H1 (cell line): ENCODE data around the gene SH2D2A. TPM values are rescaled to one million over a fixed set of nuclear protein-coding genes. Genes with fewer than 3 reads are reported as not detected.
A peak's percentile ranks its signal among the peaks of the same experiment; 100 is the strongest.

Source experiments
- CTCF ChIA-PET: fragments of 300-600 bp; sonication (Branson Sonifier 250); formaldehyde crosslinking; loops from one replicate; lab custom pipeline; 2021; ENCODE audit not compliant: partially characterized antibody; lab: Charles Lee
- POLR2A ChIA-PET: fragments of 300-600 bp; sonication (Branson Sonifier 250); formaldehyde crosslinking; loops from one replicate; lab custom pipeline; 2021; ENCODE audit warnings: inconsistent platforms; ENCODE audit not compliant: partially characterized antibody; lab: Charles Lee
- DNase-seq, 2 experiments: peaks; one replicate each; pipeline versions ENCODE4 v3.0.0 to v3.0.0-alpha.2; 2010 to 2022; ENCODE audit warnings: low spot score in 2 of 2, low read depth in 1 of 2, mixed read lengths in 1 of 2
- FAIRE-seq: peaks from 2 replicates; lab custom pipeline; 2011; peaks lifted over from hg19 to GRCh38; lab: Jason Lieb, UNC
- H2AFZ ChIP-seq: 2 replicates; pipeline ENCODE4 v1.8.1; 2012; ENCODE audit warnings: low read length, inconsistent platforms
- H2AK5ac ChIP-seq: 2 replicates; pipeline ENCODE4 v1.6.1; 2013; ENCODE audit warnings: low read depth, low read length
- H2BK120ac ChIP-seq: replicated peaks from 2 replicates; pipeline ENCODE3; 2013; ENCODE audit warnings: low read depth, low read length, inconsistent platforms
- H2BK12ac ChIP-seq: 2 replicates; pipeline ENCODE4 v1.6.1; 2013; ENCODE audit warnings: low read depth, low read length
- H2BK15ac ChIP-seq: 2 replicates; pipeline ENCODE4 v1.6.1; 2013; ENCODE audit warnings: low read length
- H2BK20ac ChIP-seq: 2 replicates; pipeline ENCODE4 v1.6.1; 2013; ENCODE audit warnings: low read length
- H2BK5ac ChIP-seq: 2 replicates; pipeline ENCODE4 v1.6.1; 2013; ENCODE audit warnings: low read depth, low read length
- H3K14ac ChIP-seq: 2 replicates; pipeline ENCODE4 v1.6.1; 2013; ENCODE audit warnings: inconsistent platforms; ENCODE audit not compliant: insufficient read length
- H3K18ac ChIP-seq: 2 replicates; pipeline ENCODE4 v1.6.1; 2013; ENCODE audit warnings: low read length; ENCODE audit errors: extremely low read depth
- H3K23ac ChIP-seq: 2 replicates; pipeline ENCODE4 v1.6.1; 2013; ENCODE audit warnings: inconsistent platforms; ENCODE audit not compliant: insufficient read length
- H3K23me2 ChIP-seq: 2 replicates; pipeline ENCODE4 v1.6.1; 2013; ENCODE audit warnings: low read depth, low read length
- H3K27ac ChIP-seq: 2 replicates; pipeline ENCODE4 v1.6.1; 2011; ENCODE audit warnings: low read depth, low read length, inconsistent platforms
- H3K27me3 ChIP-seq, 4 experiments: replicated peaks in 1 of 4; 1 replicate in 1 of 4; 2 replicates in 3 of 4; pipeline versions ENCODE4 v1.6.1 to v1.8.1; 2011 to 2013; ENCODE audit warnings: low read length in 3 of 4, mild to moderate bottlenecking in 3 of 4, inconsistent platforms in 2 of 4, mixed read lengths in 2 of 4, moderate library complexity in 1 of 4; ENCODE audit not compliant: control insufficient read depth in 3 of 4, insufficient read depth in 3 of 4; ENCODE audit errors: extremely low read depth in 1 of 4
- H3K36me3 ChIP-seq, 4 experiments: 2 replicates each; pipeline versions ENCODE4 v1.6.1 to v1.8.1; 2011 to 2013; ENCODE audit warnings: mild to moderate bottlenecking in 4 of 4, low read length in 3 of 4, moderate library complexity in 2 of 4, control low read depth in 1 of 4, inconsistent platforms in 1 of 4; ENCODE audit not compliant: insufficient read depth in 4 of 4, control insufficient read depth in 2 of 4
- H3K4ac ChIP-seq: replicated peaks from 2 replicates; pipeline ENCODE3; 2013; ENCODE audit warnings: low read length, low read depth, mixed read lengths, inconsistent platforms; ENCODE audit not compliant: insufficient read length
- H3K4me1 ChIP-seq, 4 experiments: replicated peaks in 1 of 4; 1 replicate in 1 of 4; 2 replicates in 3 of 4; pipeline versions ENCODE4 v1.6.1 to v1.8.1; 2011 to 2013; ENCODE audit warnings: low read length in 3 of 4, inconsistent platforms in 2 of 4, mixed read lengths in 1 of 4; ENCODE audit not compliant: insufficient read depth in 4 of 4, control insufficient read depth in 3 of 4
- H3K4me2 ChIP-seq, 2 experiments: 2 replicates each; pipeline versions ENCODE4 v1.6.1 to v1.8.1; 2011 to 2013; ENCODE audit warnings: low read depth in 2 of 2, low read length in 2 of 2, control low read depth in 1 of 2, inconsistent platforms in 1 of 2, mild to moderate bottlenecking in 1 of 2; ENCODE audit not compliant: insufficient read depth in 1 of 2
- H3K4me3 ChIP-seq, 4 experiments: fragments of 200-600, 300-600 bp in 1 of 4; sonication (generic), shearing (Covaris generic), sonication (Bioruptor Twin) in 1 of 4; 2 replicates each; pipeline versions ENCODE4 v1.5.1 to v1.8.1; 2011 to 2016; ENCODE audit warnings: low read length in 4 of 4, low read depth in 3 of 4, control low read depth in 2 of 4, inconsistent platforms in 2 of 4, mild to moderate bottlenecking in 2 of 4, mixed read lengths in 1 of 4, moderate library complexity in 1 of 4; ENCODE audit not compliant: insufficient read depth in 2 of 4; ENCODE audit errors: extremely low read depth in 1 of 4
- H3K56ac ChIP-seq: replicated peaks from 2 replicates; pipeline ENCODE3; 2013; ENCODE audit warnings: low read depth, mild to moderate bottlenecking, mixed read lengths, low read length, inconsistent platforms; ENCODE audit not compliant: insufficient read length
- H3K79me1 ChIP-seq: 2 replicates; pipeline ENCODE4 v1.6.1; 2013; ENCODE audit warnings: low read depth, low read length, control low read depth
- H3K79me2 ChIP-seq, 2 experiments: 2 replicates each; pipeline versions ENCODE4 v1.6.1 to v1.8.1; 2012 to 2013; ENCODE audit warnings: low read length in 2 of 2, mild to moderate bottlenecking in 2 of 2, inconsistent platforms in 1 of 2; ENCODE audit not compliant: insufficient read depth in 2 of 2, control insufficient read depth in 1 of 2
- H3K9ac ChIP-seq, 4 experiments: replicated peaks in 1 of 4; 1 replicate in 1 of 4; 2 replicates in 3 of 4; pipeline versions ENCODE4 v1.6.1 to v1.8.1; 2011 to 2013; ENCODE audit warnings: low read depth in 3 of 4, low read length in 3 of 4, control low read depth in 2 of 4, mild to moderate bottlenecking in 2 of 4, moderate library complexity in 2 of 4, inconsistent platforms in 1 of 4; ENCODE audit errors: extremely low read depth in 1 of 4
- H3K9me3 ChIP-seq, 2 experiments: 2 replicates each; pipeline versions ENCODE4 v1.6.1 to v1.8.1; 2012 to 2013; ENCODE audit warnings: mild to moderate bottlenecking in 2 of 2, moderate library complexity in 2 of 2, control low read depth in 1 of 2, inconsistent platforms in 1 of 2, low read depth in 1 of 2, low read length in 1 of 2, mixed read lengths in 1 of 2; ENCODE audit not compliant: insufficient read depth in 2 of 2
- H4K20me1 ChIP-seq, 2 experiments: replicated peaks in 1 of 2; 2 replicates each; pipeline versions ENCODE3 to v1.8.1; 2011 to 2013; ENCODE audit warnings: inconsistent platforms in 2 of 2, low read length in 2 of 2, mild to moderate bottlenecking in 1 of 2; ENCODE audit not compliant: insufficient read depth in 2 of 2, control insufficient read depth in 1 of 2
- H4K5ac ChIP-seq: 2 replicates; pipeline ENCODE4 v1.6.1; 2013; ENCODE audit warnings: low read length, low read depth, mixed read lengths, inconsistent platforms; ENCODE audit not compliant: insufficient read length
- H4K8ac ChIP-seq: 2 replicates; pipeline ENCODE4 v1.8.0; 2013; ENCODE audit warnings: mild to moderate bottlenecking, moderate library complexity, low read length, inconsistent platforms; ENCODE audit not compliant: insufficient read depth; ENCODE audit errors: extremely low read depth
- H4K91ac ChIP-seq: replicated peaks from 2 replicates; pipeline ENCODE3; 2013; ENCODE audit warnings: low read length, mixed read lengths, inconsistent platforms; ENCODE audit not compliant: insufficient read length
- EZH2 ChIP-seq: fragments of 200-600 bp; sonication (generic); IDR thresholded peaks from 2 replicates; pipeline ENCODE4 v1.7.1; 2012; ENCODE audit warnings: low read depth, mild to moderate bottlenecking, moderate library complexity, low read length, inconsistent platforms; ENCODE audit not compliant: severe bottlenecking
- KDM4A ChIP-seq: IDR thresholded peaks from one replicate; pipeline ENCODE4 v1.7.1; 2012; ENCODE audit warnings: low read depth, mild to moderate bottlenecking, moderate library complexity, low read length, inconsistent platforms; ENCODE audit not compliant: severe bottlenecking
- RAD21 ChIP-seq, 2 experiments: IDR thresholded peaks in 1 of 2; conservative IDR thresholded peaks in 1 of 2; 2 replicates each; pipeline ENCODE4 v1.6.1; 2011; ENCODE audit warnings: low read depth in 2 of 2, low read length in 2 of 2, improper control_type of control experiment in 1 of 2, inconsistent platforms in 1 of 2, mild to moderate bottlenecking in 1 of 2, moderate library complexity in 1 of 2
- RNF2 ChIP-seq: fragments of 200-900, 300-1000 bp; sonication (generic); IDR thresholded peaks from 2 replicates; pipeline ENCODE4 v1.7.1; 2016; ENCODE audit warnings: borderline replicate concordance, low read depth, mild to moderate bottlenecking, antibody characterized with exemption, low read length; ENCODE audit not compliant: poor library complexity, severe bottlenecking; ENCODE audit errors: missing control alignments
- SUZ12 ChIP-seq: fragments of 200-600 bp; sonication (generic); IDR thresholded peaks from 2 replicates; pipeline ENCODE4 v1.6.1; 2012; ENCODE audit warnings: mild to moderate bottlenecking, inconsistent platforms, low read length, moderate library complexity, mixed read lengths
- TAF1 ChIP-seq: IDR thresholded peaks from 2 replicates; pipeline ENCODE4 v1.6.1; 2011; ENCODE audit warnings: mild to moderate bottlenecking, low read depth, low read length
- WGBS, 2 experiments: shearing (Covaris generic) in 1 of 2; methylation state at CpG; one replicate each; pipeline versions ENCODE4 v1.1.6 to v1.1.7; 2013 to 2015; ENCODE audit warnings: low lambda C conversion rate in 2 of 2, mixed read lengths in 2 of 2, inconsistent platforms in 1 of 2, low coverage in 1 of 2, missing lambda C conversion rate in 1 of 2; ENCODE audit not compliant: insufficient replicate concordance in 2 of 2, insufficient coverage in 1 of 2, insufficient read length in 1 of 2; ENCODE audit errors: extremely low coverage in 1 of 2, missing lambda C conversion rate in 1 of 2; 5-methylcytosine and 5-hydroxymethylcytosine counted together
- polyA plus RNA-seq, 7 experiments: library from polyadenylated mRNA; depleted of rRNA in 3 of 7; stranded (reverse) in 5 of 7; unstranded in 2 of 7; fragments of >200 nt in 5 of 7; fragments of 200-250 nt in 2 of 7; gene quantifications; 1 replicate in 5 of 7; 2 replicates in 1 of 7; 4 replicates in 1 of 7; pipeline versions ENCODE4 v1.2.1 to v1.2.3, GENCODE V29; 2011 to 2013; ENCODE audit warnings: missing spikeins in 2 of 7, mixed read lengths in 2 of 7
- total RNA-seq: library from RNA; stranded (reverse); fragmentation: NEBNext Ultra II Directional; extraction: Animal tissue kit (Norgen Biotek cat#: 25700); gene quantifications from 2 replicates; pipeline ENCODE4 v1.2.1, GENCODE V29; 2021

The SH2D2A gene
- total and polyA plus RNA-seq, 2 of the 8 experiments (the other 6 are each of a cell fraction or from before 2014, with no cell fraction given) = 3.3 to 7.9 TPM

DNA sequence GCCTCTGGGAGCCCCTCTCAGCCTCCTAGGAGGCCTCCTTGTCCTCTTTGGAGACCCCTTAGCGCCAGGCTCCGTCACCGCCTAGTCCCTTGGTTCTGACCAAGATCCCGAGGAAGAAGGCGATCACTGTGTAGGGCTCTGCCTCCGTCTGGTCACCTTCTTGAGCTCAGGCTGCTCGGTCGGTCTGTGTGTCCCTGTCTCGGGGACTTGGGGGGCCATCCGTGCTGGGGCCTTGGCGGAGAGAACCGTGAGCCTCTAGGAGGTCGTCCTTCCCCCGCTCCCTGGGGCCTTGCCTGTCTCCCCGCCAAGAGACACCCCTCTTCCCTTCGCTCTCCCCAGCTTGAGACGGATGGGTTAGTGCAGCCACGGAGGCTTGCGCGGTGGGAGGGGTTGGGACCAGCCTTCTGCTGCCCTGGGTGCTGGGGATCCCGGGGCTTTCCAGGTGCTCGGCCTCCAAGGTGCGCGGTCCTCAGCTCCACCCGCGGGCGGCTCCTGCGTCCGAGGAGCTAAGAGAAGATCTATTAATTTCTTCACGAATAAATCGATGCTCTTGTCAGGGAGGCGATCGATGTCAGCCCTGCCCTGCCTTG, 43.0 kb upstream of the SH2D2A start:
- no peak for FAIRE-seq
- H3K27me3 ChIP-seq = peaks cover 55 to 84% (median 81%) of the 10 kb centered on the region in 4 experiments

More for the DNA sequence above, 43.0 kb upstream of the SH2D2A start:
- Histone ChIP-seq H3K9ac (no peak overlapping the region), H4K20me1 (peaks cover 1 to 10% of the 10 kb centered on the region in 2 experiments), H3K27ac (no peak overlapping the region), H3K4me3 (peak overlapping the region; percentile 3 to 62 (median 58); a peak in 7 of 8 replicates), H3K36me3 (peaks cover 0 to 2% (median 0%) of the 10 kb centered on the region in 4 experiments; a peak in 1 of 8 replicates), H2BK20ac (no peak overlapping the region), H3K18ac (no peak overlapping the region), H2BK5ac (no peak overlapping the region), H4K5ac (no peak overlapping the region), H3K23me2 (peaks cover 19% of the 10 kb centered on the region; the same call in 1 of the 2 replicates), H2BK15ac (no peak overlapping the region), H3K23ac (no peak overlapping the region), H3K9me3 (no peaks in the 10 kb centered on the region), H4K91ac (no peak overlapping the region), H3K14ac (no peak overlapping the region), H3K79me1 (no peaks in the 10 kb centered on the region), H3K79me2 (no peaks in the 10 kb centered on the region), H3K4ac (no peak overlapping the region), H3K56ac (no peak overlapping the region), H3K4me1 (peaks cover 0 to 15% (median 9%) of the 10 kb centered on the region in 4 experiments; a peak in 6 of 7 replicates), H2AK5ac (no peak overlapping the region), H3K4me2 (peak overlapping the region; percentile 73 to 94), H2BK12ac (no peak overlapping the region), H2AFZ (no peak overlapping the region), H2BK120ac (no peak overlapping the region), H4K8ac (no peak overlapping the region)
- TF ChIP-seq RNF2 (no peak), SUZ12 (peak; percentile 85; the same call in 1 of the 2 replicates), RAD21 (IDR thresholded peaks at IDR 0.05 in 1 of 2, conservative IDR thresholded peaks at IDR 0.05 in 1 of 2; ENCODE audit: low read depth in 2 of 2, low read length in 2 of 2) (no peak), KDM4A (peak; percentile 43), TAF1 (no peak), EZH2 (peak; percentile 68)
- CTCF ChIA-PET = interaction anchor here (0.6 to 25.2 kb wide), 39 partner anchors 10 to 909 kb away, joined by 3 to 719 read pairs (median 6); partner anchors contain the start of genes CRABP2, HDGF, ISG20L2 and LRRC71
- POLR2A ChIA-PET = interaction anchor here (0.6 to 2.5 kb wide), 18 partner anchors 11 to 168 kb away, joined by 3 to 7 read pairs (median 4); partner anchors contain the start of gene MRPL24
- 6% methylated on average over 30 of the region's 33 CpGs; no CpG with 5 or more reads in 1 of the 2 experiments for WGBS, 2 experiments
- DNase-seq = peak in 1 of 2 experiments; percentile 70
